GM12873 (cell line): ENCODE results near the gene MAPK6.

ENCODE experiments used
- CTCF ChIP-seq: IDR thresholded peaks from 2 replicates; pipeline ENCODE4 v1.5.1; 2012; ENCODE audit warnings: low read depth, mild to moderate bottlenecking, moderate library complexity, low read length, control low read depth; ENCODE audit not compliant: insufficient read depth; ENCODE audit errors: missing control alignments

The MAPK6 gene

GRCh38 chr15:52012210-52012609, 6.8 kb upstream of the MAPK6 start:
- TF ChIP-seq CTCF = no peak

DNA sequence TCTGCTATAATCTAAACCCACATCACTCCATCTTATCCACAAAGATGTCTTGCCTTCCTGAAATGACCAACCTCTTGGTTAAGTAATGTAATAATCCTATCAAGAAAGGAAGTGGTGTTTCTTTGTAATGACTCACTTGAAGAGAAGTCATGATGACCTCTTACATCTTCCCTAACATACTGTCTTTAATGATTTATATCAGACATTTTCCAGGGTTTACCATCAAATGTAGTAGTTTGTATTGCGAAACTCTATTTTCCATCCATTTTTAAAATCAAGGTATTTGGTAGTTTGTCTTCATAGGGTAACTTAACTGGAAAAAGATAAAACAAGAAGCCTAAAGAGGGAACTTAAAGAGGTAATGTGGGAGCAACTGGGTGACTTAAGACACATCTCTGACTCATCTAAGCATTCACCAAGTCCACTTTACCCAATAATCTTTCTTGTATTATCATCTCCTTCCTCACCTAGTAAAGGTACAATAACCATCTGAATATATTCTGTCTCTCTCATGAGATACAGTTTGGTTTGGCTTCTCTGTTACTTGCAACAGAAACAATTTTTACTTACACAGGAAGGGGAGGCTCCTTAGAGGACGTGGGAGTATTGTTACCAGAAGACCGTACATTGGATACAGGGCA, 5.7 kb upstream of the MAPK6 start:
- TF ChIP-seq CTCF = no peak

DNA sequence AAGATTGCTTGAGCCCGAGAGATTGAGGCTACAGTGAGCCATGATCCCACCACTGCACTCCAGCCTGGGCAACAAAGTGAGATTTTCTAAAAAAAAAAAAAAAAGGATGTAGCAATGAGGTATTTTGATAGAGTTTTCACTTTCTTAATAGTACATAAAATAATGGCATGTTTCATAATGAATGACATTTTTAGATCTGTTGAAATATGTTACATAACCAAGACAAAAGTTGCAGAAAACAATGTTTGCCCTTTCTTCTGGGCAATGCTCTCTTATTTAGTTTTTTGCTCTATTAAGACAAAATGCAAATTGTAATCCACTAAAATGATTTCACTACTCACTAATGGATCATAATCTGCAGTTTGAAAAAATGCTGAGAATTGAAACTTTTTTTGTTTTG, 4.4 kb upstream of the MAPK6 start:
- no peak for TF ChIP-seq CTCF

- no peak for TF ChIP-seq CTCF
Measured at GRCh38 chr15:52016316-52016715, 2.7 kb upstream of the MAPK6 start.

DNA sequence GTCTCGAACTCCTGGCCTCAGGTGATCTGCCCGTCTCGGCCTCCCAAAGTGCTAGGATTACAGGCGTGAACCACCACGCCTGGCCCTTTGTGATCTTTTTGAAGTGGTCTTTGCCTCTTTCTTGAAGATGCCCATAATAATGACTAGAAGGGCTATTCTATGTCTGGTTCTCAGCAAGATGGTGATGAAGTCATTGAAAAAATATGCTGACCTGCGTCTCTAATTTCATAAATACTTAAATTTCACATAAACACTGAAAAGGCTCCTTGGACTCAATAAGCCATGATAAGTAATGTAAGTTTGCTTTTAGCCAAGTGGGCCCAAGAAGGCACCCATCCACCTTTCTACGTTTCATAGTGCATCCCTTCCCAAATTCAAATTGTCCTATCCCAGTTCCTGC, 775 bp upstream of the MAPK6 start:
- TF ChIP-seq CTCF = no peak

DNA sequence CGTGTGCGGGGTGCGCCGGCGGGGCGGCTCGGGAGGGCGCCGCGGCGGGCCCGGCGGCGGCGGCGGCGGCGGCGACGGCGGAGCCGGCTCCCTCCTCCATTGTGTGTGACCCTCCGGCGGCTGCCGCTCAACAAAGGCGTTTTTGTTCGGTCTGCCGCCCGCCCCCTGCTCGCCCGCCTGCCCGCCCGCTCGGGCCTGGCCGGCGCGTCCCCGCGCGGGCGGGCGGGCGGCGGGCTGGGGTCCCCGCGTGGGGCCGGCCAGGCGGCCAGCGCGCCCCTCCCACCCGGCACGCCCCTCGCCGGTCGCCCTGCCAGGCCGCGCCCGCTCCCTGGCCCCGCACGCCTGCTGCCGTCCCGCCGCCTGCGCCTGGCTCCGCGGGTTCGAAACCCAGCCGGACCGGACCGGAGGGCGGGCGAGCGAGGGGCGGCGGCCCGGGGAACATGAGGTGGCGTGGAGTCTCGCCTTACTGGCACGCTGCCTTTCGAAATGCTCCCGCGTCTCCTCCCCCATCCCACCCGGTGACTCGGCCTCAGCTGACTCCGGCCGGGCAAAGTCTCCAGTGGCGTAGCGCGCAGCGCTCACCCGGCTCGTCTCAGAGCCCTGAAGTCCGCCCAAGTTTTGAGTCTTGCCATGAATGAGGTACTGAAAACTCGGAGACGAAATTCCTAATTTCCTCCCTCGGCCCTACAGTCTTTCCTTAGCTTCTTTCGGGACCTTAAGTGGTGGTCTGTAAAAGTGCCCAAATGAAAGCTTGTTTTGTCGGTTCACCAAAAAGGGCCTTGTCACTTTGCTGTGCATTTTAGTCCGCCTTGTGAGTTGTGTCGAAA, 588 bp downstream of the MAPK6 start:
- TF ChIP-seq CTCF = no peak

- no peak for TF ChIP-seq CTCF
Measured at GRCh38 chr15:52020221-52021085, 1.4 kb downstream of the MAPK6 start.
